NCI-H146 treated with DMSO at 0.1 percent for 48 hours (cell line): ENCODE data around the gene ARHGAP26.

Experiments used
- DNase-seq: peaks from one replicate; lab custom pipeline; 2025; ENCODE audit not compliant: unreplicated experiment; lab: John Stamatoyannopoulos, UW

Gene ARHGAP26

GRCh38 chr5:143008032-143008431 is 237.9 kb downstream of the ARHGAP26 start:
- DNase-seq: no peak

- DNase-seq: no peak
Observed at GRCh38 chr5:143008809-143009521, 238.8 kb downstream of the ARHGAP26 start.

GRCh38 chr5:143010351-143010750 is 240.2 kb downstream of the ARHGAP26 start:
- no peak for DNase-seq

- peak; percentile 37 for DNase-seq
Observed at GRCh38 chr5:143011585-143011984, 241.4 kb downstream of the ARHGAP26 start.

- DNase-seq: no peak
Observed at GRCh38 chr5:143013176-143013891, 243.2 kb downstream of the ARHGAP26 start.

GRCh38 chr5:143014017-143014651 is 244.0 kb downstream of the ARHGAP26 start:
- no peak for DNase-seq

- DNase-seq: no peak
Observed at GRCh38 chr5:143016777-143017516, 246.8 kb downstream of the ARHGAP26 start.

- DNase-seq: no peak
Observed at GRCh38 chr5:143017541-143017940, 247.4 kb downstream of the ARHGAP26 start.

GRCh38 chr5:143017992-143018391 is 247.8 kb downstream of the ARHGAP26 start:
- no peak for DNase-seq

GRCh38 chr5:143019157-143019556 is 249.0 kb downstream of the ARHGAP26 start:
- DNase-seq: no peak

GRCh38 chr5:143019614-143020515 is 249.7 kb downstream of the ARHGAP26 start:
- no peak for DNase-seq

GRCh38 chr5:143021595-143021994 is 251.4 kb downstream of the ARHGAP26 start:
- DNase-seq: no peak

GRCh38 chr5:143023411-143024096 is 253.4 kb downstream of the ARHGAP26 start:
- no peak for DNase-seq

GRCh38 chr5:143024228-143024920 is 254.2 kb downstream of the ARHGAP26 start:
- peak; percentile 8 for DNase-seq

GRCh38 chr5:143025376-143025775 is 255.2 kb downstream of the ARHGAP26 start:
- DNase-seq: no peak

GRCh38 chr5:143025971-143026370 is 255.8 kb downstream of the ARHGAP26 start:
- no peak for DNase-seq

- DNase-seq: no peak
Observed at GRCh38 chr5:143026380-143026779, 256.2 kb downstream of the ARHGAP26 start.

GRCh38 chr5:143029293-143029692 is 259.1 kb downstream of the ARHGAP26 start:
- DNase-seq: no peak

GRCh38 chr5:143030349-143030748 is 260.2 kb downstream of the ARHGAP26 start:
- no peak for DNase-seq
